K562 treated with DMSO at 1 percent for 24 hours (cell line): ENCODE data around the gene MRPL58. TPM values are rescaled to one million over a fixed set of nuclear protein-coding genes. Genes with fewer than 3 reads are reported as not detected.

ENCODE experiments used
- total RNA-seq: library from RNA; unstranded; fragments of 300-600 nt; gene quantifications from 2 replicates; pipeline ENCODE4 v1.2.3, GENCODE V29; 2022; ENCODE audit warnings: low read depth; ENCODE audit not compliant: insufficient read depth

MRPL58 gene
- 55.0 and 55.8 TPM in 2 replicates for total RNA-seq

DNA sequence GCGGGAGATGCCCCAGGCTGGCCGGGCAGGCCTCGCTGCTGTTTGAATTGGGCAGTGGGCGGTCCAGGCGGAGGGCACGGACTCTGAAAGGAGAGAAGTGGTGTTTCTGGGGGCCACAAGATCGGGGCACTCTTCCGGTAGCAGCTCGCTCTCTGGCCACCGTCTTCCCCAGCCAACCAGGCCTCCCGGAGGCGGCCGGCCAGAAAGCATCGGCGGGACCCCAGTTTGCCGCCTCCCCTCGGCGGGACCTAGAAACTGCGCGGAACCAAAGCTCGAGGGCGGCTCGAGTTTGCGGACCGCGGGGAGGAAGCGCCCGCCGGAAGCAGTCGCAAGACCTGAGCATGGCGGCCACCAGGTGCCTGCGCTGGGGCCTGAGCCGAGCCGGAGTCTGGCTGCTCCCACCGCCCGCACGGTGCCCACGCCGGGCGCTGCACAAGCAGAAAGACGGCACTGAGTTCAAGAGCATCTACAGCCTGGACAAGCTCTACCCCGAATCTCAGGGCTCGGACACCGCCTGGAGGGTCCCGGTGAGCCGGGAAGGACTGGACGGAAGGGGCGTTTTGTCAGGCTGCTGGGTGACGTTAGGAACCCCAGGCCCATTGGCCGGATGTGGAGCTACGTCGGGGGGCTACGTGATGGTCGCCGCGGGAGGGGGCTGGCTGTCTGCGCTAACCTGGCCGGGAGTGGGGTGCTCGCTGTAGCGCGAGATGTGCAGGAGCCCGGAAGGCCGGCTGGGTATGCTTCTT is at the start of gene MRPL58:
Gene MRPL58, plus strand, starts transcription at position 325 of the 746 bp plus-strand sequence. Its CDS starts 17 bp downstream, at position 342.

DNA sequence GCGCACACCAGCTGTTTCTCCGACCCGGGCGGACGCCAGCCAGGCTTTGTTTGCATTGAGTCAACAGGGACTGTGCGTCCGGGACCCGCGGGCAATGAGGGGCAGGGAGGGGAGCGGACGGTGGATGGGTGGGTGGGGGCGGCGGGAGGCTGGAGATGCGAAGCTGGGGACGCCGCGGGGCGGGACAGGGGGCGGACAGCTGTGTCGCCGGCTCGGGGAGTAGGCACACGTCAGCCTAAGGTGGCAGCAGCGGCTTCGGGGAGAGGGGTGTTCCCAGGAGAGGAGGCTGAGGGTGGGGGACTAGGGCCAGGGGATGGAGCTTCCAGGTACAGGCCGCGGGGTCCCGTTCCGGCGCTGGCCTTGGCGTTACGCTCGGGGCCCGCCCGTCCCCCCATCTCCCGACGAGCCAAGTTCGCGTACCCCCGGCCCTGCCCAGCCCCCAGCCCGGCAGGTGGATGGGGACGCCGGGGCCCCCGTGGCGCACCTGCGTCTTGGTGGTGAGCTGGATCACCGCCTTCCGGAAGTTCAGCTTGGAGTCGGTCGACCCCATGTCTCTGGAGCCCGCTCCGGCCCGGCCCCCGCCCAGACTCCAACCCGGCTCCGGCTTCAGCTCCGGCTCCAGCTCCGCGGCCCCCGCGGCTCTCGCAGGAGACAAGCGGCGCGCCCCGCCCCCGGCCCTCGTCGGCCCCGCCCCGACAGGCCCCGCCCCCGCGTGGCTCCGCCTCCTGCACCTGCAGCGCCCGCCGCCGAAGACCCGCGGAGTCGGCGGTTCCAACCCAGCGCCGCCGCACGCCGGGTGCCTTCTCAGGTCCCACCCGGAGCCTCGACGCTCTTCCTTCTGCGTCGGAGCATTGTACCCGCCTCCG is 40.1 kb upstream of the MRPL58 start, which contains the start of gene HID1:
Gene HID1, minus strand, starts transcription at position 653 of the 866 bp plus-strand sequence. Its CDS starts 103 bp downstream, at position 550.

DNA sequence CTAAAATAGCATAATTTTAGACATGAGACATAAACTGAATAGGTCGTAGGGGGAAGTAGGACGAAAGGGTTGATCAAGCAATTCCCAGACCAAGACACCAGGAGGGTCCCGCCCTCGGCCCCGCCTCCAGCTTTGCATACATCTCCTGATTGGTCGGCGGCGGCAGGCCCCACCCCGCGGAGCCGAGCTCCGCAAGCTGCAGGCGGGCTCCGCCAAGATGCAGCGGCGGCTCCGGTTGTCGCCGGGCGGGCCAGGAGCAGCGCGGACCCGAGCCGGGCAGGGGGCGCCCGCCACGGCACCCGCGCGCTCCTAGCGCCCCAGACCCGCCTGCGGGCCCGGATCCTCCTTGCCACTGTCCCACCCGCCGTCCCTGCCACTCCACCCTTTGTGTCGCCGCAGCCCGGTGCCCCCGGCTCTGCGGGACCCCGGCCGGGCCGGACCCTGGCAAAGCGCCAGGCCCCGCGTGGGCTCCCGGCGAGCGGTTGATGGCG is 25.0 kb upstream of the MRPL58 start, which contains the start of gene CDR2L:
Gene CDR2L, plus strand, starts transcription at position 215 of the 491 bp plus-strand sequence. CDS start 412 bp downstream, outside the sequence.

DNA sequence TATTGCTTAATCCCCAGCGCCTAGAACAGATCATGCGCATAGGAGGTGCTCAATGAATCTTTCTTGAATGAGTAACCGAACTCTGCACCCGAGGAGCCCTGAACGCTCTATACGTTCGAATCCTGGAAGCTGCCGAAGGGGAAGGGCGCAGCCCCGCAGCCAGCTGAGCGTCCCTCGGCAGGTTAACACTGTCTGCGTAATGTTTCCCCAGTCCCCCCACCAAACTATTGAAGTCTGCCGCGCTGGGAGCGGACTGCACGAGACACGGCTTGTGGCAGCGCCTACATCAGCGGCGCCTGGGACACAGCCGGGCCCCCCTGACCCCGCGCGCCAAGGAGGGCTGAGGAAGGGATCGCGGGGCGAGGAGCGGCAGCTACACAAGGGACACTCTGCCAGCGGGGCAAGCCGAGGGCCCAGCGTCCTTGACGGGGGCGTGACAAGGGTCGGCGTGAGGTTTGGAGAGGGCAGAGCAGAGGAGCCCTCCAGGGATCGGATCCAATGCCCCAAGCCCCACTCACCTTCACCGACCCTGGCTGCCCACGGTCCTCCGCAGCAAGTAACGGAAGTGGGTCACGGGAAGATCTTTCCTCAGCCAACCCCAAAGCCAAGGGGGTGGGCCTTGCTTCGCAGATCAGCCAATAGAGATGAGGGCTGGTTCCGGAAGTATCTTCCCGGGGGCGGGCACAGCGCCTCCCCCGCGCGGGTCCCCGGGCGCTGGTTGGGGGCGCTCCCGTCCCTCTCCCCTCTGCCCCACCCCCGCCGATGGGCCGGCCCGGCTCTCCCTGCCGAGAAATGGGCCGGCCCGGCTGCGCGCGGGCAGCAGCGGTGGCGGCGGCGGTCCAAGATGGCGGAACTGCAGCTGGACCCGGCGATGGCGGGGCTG is 34.2 kb downstream of the MRPL58 start, which contains the start of the genes ATP5PD and KCTD2:
Gene ATP5PD, minus strand, starts transcription at position 563 of the 883 bp plus-strand sequence. CDS start 4,319 bp downstream, outside the sequence.
Gene KCTD2, plus strand, starts transcription at position 819 of the 883 bp plus-strand sequence. Its CDS starts 26 bp downstream, at position 845.

Other genes starting within 250 kb of the MRPL58 start
- 27.3 and 36.5 TPM in 2 replicates for gene NAT9, start 236.3 kb upstream of the MRPL58 start, total RNA-seq
- 0.37 and 1.00 TPM in 2 replicates for gene GRIN2C, start 152.8 kb upstream of the MRPL58 start, total RNA-seq
- 93.4 and 101 TPM in 2 replicates for gene FDXR, start 139.7 kb upstream of the MRPL58 start, total RNA-seq
- 0.13 and 0.63 TPM in 2 replicates for gene FADS6, start 119.0 kb upstream of the MRPL58 start, total RNA-seq
- 1.6 and 2.0 TPM in 2 replicates for gene USH1G, start 89.4 kb upstream of the MRPL58 start, total RNA-seq
- gene OTOP2, start 88.4 kb upstream of the MRPL58 start, total RNA-seq, result 0.58 TPM in 1 of 2 replicates, not detected in the other
- gene OTOP3, start 76.8 kb upstream of the MRPL58 start, total RNA-seq, result not detected in 2 replicates
- gene HID1, start 39.9 kb upstream of the MRPL58 start, total RNA-seq, result 3.9 and 4.7 TPM in 2 replicates
- 17.4 and 19.2 TPM in 2 replicates for gene CDR2L, start 25.0 kb upstream of the MRPL58 start, total RNA-seq
- 387 and 416 TPM in 2 replicates for gene ATP5PD, start 34.3 kb downstream of the MRPL58 start, total RNA-seq
- 32.1 and 32.5 TPM in 2 replicates for gene KCTD2, start 34.6 kb downstream of the MRPL58 start, total RNA-seq
- 6.4 and 8.4 TPM in 2 replicates for gene SLC16A5, start 75.3 kb downstream of the MRPL58 start, total RNA-seq
- gene ARMC7, start 97.3 kb downstream of the MRPL58 start, total RNA-seq, result 36.2 and 36.6 TPM in 2 replicates
- gene NT5C, start 119.1 kb downstream of the MRPL58 start, total RNA-seq, result 61.6 and 76.3 TPM in 2 replicates
- gene JPT1, start 141.8 kb downstream of the MRPL58 start, total RNA-seq, result 151 and 160 TPM in 2 replicates
- 115 and 125 TPM in 2 replicates for gene SUMO2, start 170.3 kb downstream of the MRPL58 start, total RNA-seq
- gene NUP85, start 193.0 kb downstream of the MRPL58 start, total RNA-seq, result 63.7 and 66.0 TPM in 2 replicates
- 57.3 and 61.5 TPM in 2 replicates for gene GGA3, start 248.9 kb downstream of the MRPL58 start, total RNA-seq
- 59.7 and 63.6 TPM in 2 replicates for gene MRPS7, start 249.2 kb downstream of the MRPL58 start, total RNA-seq